Endodermal cell (in vitro differentiated cells): ENCODE measurements around the gene TSPAN4. TPM values are rescaled to one million over a fixed set of nuclear protein-coding genes. Genes with fewer than 3 reads are reported as not detected.

Source experiments
- DNase-seq: peaks from one replicate; pipeline ENCODE4 v3.0.0-alpha.2; 2017
- H3K27ac ChIP-seq: 2 replicates; pipeline ENCODE4 v1.5.1; 2013; ENCODE audit warnings: mild to moderate bottlenecking, low read depth, low read length, moderate library complexity
- H3K27me3 ChIP-seq: 2 replicates; pipeline ENCODE4 v1.6.1; 2013; ENCODE audit warnings: mild to moderate bottlenecking, low read length, moderate library complexity; ENCODE audit not compliant: insufficient read depth, control insufficient read depth, poor library complexity, severe bottlenecking
- H3K36me3 ChIP-seq: 2 replicates; pipeline ENCODE4 v1.7.0; 2013; ENCODE audit warnings: mild to moderate bottlenecking, low read length, moderate library complexity; ENCODE audit not compliant: control insufficient read depth, insufficient read depth
- H3K4me1 ChIP-seq: one replicate; pipeline ENCODE4 v1.7.0; 2013; ENCODE audit warnings: low read length; ENCODE audit not compliant: control insufficient read depth, insufficient read depth
- H3K4me3 ChIP-seq: 2 replicates; pipeline ENCODE4 v1.5.1; 2013; ENCODE audit warnings: mild to moderate bottlenecking, low read length, moderate library complexity
- H3K9ac ChIP-seq: 2 replicates; pipeline ENCODE4 v1.6.1; 2013; ENCODE audit warnings: mild to moderate bottlenecking, low read length, moderate library complexity; ENCODE audit not compliant: poor library complexity, severe bottlenecking; ENCODE audit errors: extremely low read depth
- H3K9me3 ChIP-seq: 2 replicates; pipeline ENCODE4 v1.6.1; 2013; ENCODE audit warnings: mild to moderate bottlenecking, low read length, moderate library complexity; ENCODE audit not compliant: control insufficient read depth
- H3K27ac Mint-ChIP-seq: 2 replicates; pipeline ENCODE4 v1.8.0; 2020; ENCODE audit warnings: mixed read lengths
- H3K27me3 Mint-ChIP-seq: 2 replicates; pipeline ENCODE4 v1.8.0; 2021; ENCODE audit warnings: mild to moderate bottlenecking, mixed read lengths; ENCODE audit not compliant: insufficient read depth
- H3K36me3 Mint-ChIP-seq: 2 replicates; pipeline ENCODE4 v1.8.0; 2020; ENCODE audit warnings: low read depth, mixed read lengths
- H3K4me1 Mint-ChIP-seq: 2 replicates; pipeline ENCODE4 v1.8.0; 2020; ENCODE audit warnings: mixed read lengths
- H3K4me3 Mint-ChIP-seq: 2 replicates; pipeline ENCODE4 v1.8.0; 2020; ENCODE audit warnings: mild to moderate bottlenecking, moderate library complexity, mixed read lengths
- H3K9me3 Mint-ChIP-seq: 2 replicates; pipeline ENCODE4 v1.8.0; 2020; ENCODE audit warnings: mild to moderate bottlenecking, mixed read lengths
- WGBS, 2 experiments: methylation state at CpG; one replicate each; pipeline versions ENCODE4 v1.1.5 to v1.1.7; 2013; ENCODE audit warnings: missing lambda C conversion rate in 2 of 2, mixed read lengths in 1 of 2; ENCODE audit not compliant: insufficient coverage in 1 of 2, insufficient read length in 1 of 2; 5-methylcytosine and 5-hydroxymethylcytosine counted together
- total RNA-seq, 2 donors: library from RNA; stranded (reverse); fragmentation: NEBNext Ultra II Directional in 1 of 2; extraction: Animal tissue kit (Norgen Biotek cat#: 25700) in 1 of 2; gene quantifications; 2 replicates in 1 of 2; 3 replicates in 1 of 2; pipeline ENCODE4 v1.2.1, GENCODE V29; 2021
- TF ChIP-seq, protein P1 (sequence below): fragments of 200-600 bp; sonication (generic); conservative IDR thresholded peaks from 2 replicates; pipeline ENCODE4 v1.5.0; 2021; ENCODE audit warnings: antibody characterized with exemption, mild to moderate bottlenecking

The TSPAN4 gene
- total RNA-seq, 2 donors from 2014 or later = 56.8 to 71.1 TPM

DNA sequence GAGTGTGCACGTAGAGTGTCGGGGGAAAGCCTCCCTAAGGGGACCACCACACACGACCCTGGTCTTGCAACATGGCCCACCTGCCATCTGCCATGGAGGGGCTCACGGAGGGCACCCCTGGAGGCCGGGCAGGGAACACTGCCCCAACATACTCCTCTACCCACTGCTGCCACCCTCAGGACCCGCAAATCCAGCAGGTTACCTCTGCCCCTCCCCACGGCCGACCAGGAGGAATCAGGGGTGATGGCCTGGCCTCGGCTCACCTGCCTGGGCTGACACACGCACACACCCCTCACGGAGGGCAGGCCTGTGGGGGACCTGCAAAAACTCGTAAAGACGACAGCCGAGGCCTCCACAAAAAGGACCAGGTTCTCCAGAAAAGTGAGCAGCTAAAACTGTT, 37.8 kb downstream of the TSPAN4 start:
- Mint-ChIP-seq H3K4me1 (no peaks in the 10 kb centered on the region), H3K4me3 (no peak overlapping the region), H3K27me3 (no peaks in the 10 kb centered on the region), H3K9me3 (no peaks in the 10 kb centered on the region), H3K36me3 (peaks cover 48% of the 10 kb centered on the region), H3K27ac (no peak overlapping the region)
- 92 to 93% methylated on average over 7 to 14 of the region's 14 CpGs for WGBS, 2 experiments
- H3K27me3 ChIP-seq = no peaks in the 10 kb centered on the region
- H3K9ac ChIP-seq = no peak overlapping the region
- H3K27ac ChIP-seq = no peak overlapping the region
- TF ChIP-seq, protein P1, sequence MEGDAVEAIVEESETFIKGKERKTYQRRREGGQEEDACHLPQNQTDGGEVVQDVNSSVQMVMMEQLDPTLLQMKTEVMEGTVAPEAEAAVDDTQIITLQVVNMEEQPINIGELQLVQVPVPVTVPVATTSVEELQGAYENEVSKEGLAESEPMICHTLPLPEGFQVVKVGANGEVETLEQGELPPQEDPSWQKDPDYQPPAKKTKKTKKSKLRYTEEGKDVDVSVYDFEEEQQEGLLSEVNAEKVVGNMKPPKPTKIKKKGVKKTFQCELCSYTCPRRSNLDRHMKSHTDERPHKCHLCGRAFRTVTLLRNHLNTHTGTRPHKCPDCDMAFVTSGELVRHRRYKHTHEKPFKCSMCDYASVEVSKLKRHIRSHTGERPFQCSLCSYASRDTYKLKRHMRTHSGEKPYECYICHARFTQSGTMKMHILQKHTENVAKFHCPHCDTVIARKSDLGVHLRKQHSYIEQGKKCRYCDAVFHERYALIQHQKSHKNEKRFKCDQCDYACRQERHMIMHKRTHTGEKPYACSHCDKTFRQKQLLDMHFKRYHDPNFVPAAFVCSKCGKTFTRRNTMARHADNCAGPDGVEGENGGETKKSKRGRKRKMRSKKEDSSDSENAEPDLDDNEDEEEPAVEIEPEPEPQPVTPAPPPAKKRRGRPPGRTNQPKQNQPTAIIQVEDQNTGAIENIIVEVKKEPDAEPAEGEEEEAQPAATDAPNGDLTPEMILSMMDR = peak; percentile 36
- H3K36me3 ChIP-seq = peaks cover 18% of the 10 kb centered on the region
- H3K4me1 ChIP-seq = no peaks in the 10 kb centered on the region
- H3K9me3 ChIP-seq = no peaks in the 10 kb centered on the region
- DNase-seq = no peak
- H3K4me3 ChIP-seq = no peak overlapping the region

- no peaks in the 10 kb centered on the region for H3K27me3 ChIP-seq
- 92 to 96% methylated on average over 13 to 14 of the region's 14 CpGs for whole genome bisulfite sequencing, 2 experiments
- peaks cover 47% of the 10 kb centered on the region for H3K36me3 Mint-ChIP-seq
- TF ChIP-seq, protein P1 = no peak
- H3K9me3 Mint-ChIP-seq = no peaks in the 10 kb centered on the region
- no peak for DNase-seq
- H3K27ac Mint-ChIP-seq = no peak overlapping the region
- no peak overlapping the region for H3K4me3 Mint-ChIP-seq
- no peak overlapping the region for H3K9ac ChIP-seq
- H3K4me1 Mint-ChIP-seq = no peaks in the 10 kb centered on the region
- peaks cover 24% of the 10 kb centered on the region for H3K36me3 ChIP-seq
- H3K27me3 Mint-ChIP-seq = no peaks in the 10 kb centered on the region
- H3K4me1 ChIP-seq = no peaks in the 10 kb centered on the region
- no peak overlapping the region for H3K4me3 ChIP-seq
- no peak overlapping the region for H3K27ac ChIP-seq
- H3K9me3 ChIP-seq = no peaks in the 10 kb centered on the region
Observed at GRCh38 chr11:882596-882995, 39.9 kb downstream of the TSPAN4 start.

DNA sequence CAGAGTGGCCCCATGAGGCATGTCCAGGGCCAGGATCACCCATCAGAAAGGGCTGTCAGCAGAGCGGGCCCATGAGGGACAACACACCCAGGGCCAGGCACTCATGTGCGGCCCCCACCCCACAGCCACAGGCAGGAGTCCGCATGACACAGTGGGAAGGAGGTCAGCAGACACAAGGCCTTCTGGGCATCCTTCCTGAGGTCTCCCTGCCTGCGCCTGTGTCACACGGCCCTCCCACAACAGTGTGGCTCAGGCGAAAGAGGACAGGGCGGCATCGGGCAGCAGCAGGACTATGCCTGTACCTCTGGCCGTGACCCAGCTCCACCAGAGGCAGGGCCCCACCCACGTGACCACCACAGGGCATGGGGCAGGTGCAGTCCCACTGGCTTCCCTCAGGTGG, 40.9 kb downstream of the TSPAN4 start:
- Histone ChIP-seq H3K27me3 (no peaks in the 10 kb centered on the region), H3K9me3 (no peaks in the 10 kb centered on the region), H3K4me1 (no peaks in the 10 kb centered on the region), H3K9ac (no peak overlapping the region), H3K4me3 (no peak overlapping the region), H3K36me3 (peaks cover 24% of the 10 kb centered on the region), H3K27ac (no peak overlapping the region)
- no peak for DNase-seq
- TF ChIP-seq, protein P1 = no peak
- Mint-ChIP-seq H3K4me1 (no peaks in the 10 kb centered on the region), H3K36me3 (peaks cover 48% of the 10 kb centered on the region), H3K9me3 (no peaks in the 10 kb centered on the region), H3K4me3 (no peak overlapping the region), H3K27ac (no peak overlapping the region), H3K27me3 (no peaks in the 10 kb centered on the region)
- WGBS, 2 experiments = 84 to 85% methylated on average over 8 to 10 of the region's 10 CpGs
